Measurements from ENCODE around the gene MDGA2.
"Not testable (repeated sequence)": the region's sequence is repeated elsewhere in the genome, so short reads cannot be mapped to it uniquely, and the experiment has no call there.

The MDGA2 gene

GRCh38 chr14:47057364-47057763 lies 618.0 kb downstream of the MDGA2 start:
- no peak for DNase-seq

GRCh38 chr14:47044841-47045240 lies 630.6 kb downstream of the MDGA2 start:
- no peak for DNase-seq

DNA sequence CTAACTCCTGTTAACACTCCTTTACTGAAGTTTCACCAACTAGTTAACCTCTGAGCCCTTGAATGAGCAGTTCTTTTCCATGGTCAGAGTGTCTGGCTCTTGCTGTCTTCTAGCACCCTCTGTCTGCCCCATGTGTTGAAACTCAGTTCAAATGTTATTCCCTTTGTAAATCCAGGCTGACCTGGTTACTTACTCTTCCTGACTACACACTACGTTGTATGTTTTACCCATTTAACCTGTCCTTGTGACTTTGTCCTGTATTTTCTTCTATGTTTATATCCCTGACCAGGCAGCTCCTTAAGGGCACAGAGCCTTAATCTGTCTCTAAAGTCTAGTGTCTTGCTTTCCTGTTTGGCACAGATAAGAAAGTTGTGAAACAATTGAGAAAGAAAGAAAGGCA lies 634.9 kb downstream of the MDGA2 start:
- no peak for DNase-seq

DNA sequence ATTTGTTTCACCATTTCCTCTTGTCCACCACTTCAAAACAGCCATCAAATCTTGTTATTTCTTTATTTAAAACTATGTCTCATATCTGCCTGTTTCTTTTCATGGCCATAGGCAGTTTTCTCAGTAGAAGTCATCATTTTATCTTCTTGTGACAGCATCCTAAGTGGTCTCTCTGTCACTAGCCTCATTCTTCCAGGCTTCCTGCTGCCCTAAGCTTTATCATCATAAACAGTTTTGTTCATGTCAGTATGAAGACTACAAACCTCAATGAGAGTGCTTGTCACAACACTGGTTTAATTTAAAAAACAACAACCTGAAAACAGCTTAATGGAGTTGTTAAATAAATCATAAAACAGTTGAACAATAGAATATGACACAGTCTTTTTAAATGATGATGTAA lies 636.1 kb downstream of the MDGA2 start:
- no peak for DNase-seq

GRCh38 chr14:47022721-47023120 lies 652.7 kb downstream of the MDGA2 start:
- no peak for DNase-seq

DNA sequence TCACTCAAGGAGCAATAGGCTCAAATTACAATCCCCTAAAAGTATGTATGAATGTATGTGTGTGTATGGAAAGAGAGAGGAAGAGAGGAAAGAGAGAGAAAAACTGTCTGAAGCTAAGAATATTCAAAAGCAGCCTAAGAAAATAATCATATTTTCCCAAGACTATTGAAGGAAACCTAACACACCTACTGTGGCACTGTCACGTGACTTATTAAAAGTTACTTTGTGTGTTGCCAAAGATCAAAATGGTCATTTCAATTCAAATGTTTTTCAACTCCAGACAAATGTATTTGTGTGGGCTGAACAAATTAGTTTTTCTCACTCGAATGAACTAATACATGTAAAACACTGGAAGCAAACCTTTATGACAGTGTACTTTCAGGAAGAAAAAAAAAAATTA lies 654.9 kb downstream of the MDGA2 start:
- DNase-seq, result no peak

GRCh38 chr14:47012533-47013280 lies 662.7 kb downstream of the MDGA2 start:
- DNase-seq, result no peak

- DNase-seq, result no peak
Observed at GRCh38 chr14:47009615-47010014, 665.8 kb downstream of the MDGA2 start.

- no peak for DNase-seq
Observed at GRCh38 chr14:47008732-47009131, 666.7 kb downstream of the MDGA2 start.

GRCh38 chr14:46999661-47000060 lies 675.7 kb downstream of the MDGA2 start:
- no peak for DNase-seq

GRCh38 chr14:46989566-46989965 lies 685.8 kb downstream of the MDGA2 start:
- no peak for DNase-seq

DNA sequence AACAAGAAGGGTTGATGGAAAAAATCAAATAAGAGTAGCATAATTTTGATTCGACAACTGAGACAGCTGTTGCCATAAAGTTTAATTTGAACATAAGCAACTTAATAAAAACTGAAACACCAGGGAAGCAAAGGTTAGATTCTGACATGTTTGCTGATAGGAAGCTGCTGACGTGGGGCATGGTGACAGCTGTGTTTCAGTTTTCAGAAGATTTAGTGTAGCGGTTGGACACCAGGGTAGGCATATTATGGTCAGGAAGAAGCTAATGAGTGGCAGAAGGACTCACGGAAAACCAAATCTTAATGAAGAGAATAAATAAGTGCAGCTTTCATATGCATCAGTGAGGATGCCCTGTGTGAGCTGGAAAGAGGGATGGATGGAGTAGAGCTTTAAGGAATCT lies 687.1 kb downstream of the MDGA2 start:
- no peak for DNase-seq

DNA sequence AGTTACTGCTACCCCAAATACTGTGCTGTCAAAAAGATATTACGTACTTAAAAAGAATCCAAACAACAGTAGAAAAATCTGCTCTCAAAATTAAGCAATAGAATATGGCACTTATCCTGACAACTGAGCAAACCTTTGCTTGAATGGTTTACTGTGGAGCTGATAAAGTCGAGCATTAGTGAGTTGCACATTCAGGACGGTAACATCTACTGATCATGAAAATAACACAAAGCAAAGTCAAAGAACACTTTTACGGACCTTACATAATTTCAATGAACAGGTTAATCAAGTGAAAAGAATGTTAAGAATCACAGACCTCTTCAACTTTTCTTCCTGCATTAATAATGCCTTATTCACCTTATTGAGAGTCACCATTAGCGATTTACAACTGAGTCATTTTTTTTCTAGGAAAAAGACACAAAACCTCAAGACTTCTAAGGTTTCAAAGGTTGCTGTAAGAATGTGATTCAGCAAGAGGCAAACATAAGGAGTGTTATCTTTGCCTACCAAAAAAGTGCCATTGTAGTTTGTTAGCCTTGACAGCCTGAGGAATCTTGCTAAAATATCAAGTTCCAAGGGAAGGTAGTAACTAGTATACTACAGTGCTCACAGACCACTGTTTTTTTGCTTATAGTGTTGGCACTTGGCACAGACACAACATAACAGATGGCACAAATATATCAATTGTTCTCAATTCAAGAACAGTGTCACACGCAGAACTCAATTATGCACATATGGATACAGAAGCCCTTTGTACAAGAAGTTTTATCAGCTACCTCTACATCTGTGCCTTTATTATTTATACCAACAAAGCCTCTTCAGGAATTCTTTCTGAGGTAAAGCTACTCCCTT lies 689.6 kb downstream of the MDGA2 start:
- no peak for DNase-seq

DNA sequence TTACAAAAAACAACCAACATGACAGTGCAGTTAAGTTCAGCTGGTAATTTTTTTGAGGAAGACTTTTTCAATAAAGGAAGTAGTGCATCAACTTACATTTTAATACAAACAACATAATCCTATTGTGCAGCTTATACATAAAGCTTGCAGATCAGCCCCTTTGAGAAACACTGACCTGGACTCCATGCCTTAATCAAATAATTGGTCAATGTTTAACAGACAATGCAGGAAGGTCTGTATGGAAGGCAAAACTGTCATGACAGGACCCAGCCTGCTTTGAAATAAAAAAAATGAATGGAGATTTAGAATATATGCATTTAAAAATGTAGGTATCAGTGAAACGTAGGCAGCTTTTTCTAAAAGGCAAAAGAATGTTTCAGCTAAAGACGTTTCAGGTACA lies 702.1 kb downstream of the MDGA2 start:
- no peak for DNase-seq

DNA sequence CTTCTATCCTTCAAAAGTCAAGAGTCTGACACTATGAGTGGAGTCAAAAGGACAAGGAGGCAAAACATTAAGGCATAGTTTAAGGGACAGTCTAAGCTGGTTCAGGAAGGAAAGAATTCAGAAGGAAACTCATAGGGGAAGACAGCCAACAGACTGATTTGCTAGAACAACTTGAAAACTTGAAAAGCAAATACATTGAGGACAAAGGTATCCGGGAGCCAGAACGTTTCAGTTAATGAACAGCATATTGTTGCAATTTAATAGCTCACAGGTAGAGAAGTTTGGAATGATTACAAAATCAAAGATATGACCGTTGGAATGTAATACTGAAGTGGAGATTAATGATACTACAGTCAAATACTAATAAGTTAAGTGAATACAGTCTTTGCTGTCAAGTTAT lies 711.0 kb downstream of the MDGA2 start:
- DNase-seq, result no peak

- DNase-seq, result no peak
Observed at GRCh38 chr14:46951103-46951502, 724.3 kb downstream of the MDGA2 start.

DNA sequence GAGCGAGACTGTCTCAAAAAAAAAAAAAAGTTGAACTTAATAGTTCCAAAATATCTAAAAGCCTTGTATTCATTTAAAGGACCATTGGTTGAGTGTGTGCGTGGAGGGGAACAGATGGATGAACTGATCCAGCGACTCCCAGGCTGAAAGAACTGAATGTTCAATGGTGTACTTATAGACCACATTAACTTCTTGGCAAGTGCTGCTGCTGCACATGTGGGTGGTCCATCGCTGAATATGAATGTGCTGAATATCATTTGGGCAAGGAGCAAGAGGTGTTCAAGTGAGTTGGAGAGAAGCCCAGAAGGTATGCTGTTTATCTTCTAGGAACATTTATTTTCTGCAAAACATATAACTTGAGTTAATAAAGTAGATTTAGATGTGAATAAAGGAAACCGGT lies 734.8 kb downstream of the MDGA2 start:
- no peak for DNase-seq

DNA sequence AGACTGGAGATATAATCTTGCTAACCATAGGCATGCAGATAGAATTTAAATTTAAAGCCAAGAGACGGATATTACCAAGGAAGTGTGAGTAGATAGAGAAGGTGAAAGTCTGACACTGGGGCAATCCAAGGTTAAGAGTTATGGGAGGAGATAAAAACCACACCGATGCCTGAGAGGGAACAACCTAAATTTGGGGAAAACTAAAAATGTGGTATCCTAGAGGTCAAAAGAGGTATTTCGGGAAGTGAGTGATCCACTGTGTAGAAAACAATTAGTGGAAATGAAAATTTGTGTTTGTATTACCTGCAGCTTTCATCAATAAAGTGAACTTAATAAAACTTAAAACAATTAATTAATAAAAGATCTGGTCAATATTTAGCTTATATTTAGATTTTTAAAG lies 754.9 kb downstream of the MDGA2 start:
- no peak for DNase-seq

DNA sequence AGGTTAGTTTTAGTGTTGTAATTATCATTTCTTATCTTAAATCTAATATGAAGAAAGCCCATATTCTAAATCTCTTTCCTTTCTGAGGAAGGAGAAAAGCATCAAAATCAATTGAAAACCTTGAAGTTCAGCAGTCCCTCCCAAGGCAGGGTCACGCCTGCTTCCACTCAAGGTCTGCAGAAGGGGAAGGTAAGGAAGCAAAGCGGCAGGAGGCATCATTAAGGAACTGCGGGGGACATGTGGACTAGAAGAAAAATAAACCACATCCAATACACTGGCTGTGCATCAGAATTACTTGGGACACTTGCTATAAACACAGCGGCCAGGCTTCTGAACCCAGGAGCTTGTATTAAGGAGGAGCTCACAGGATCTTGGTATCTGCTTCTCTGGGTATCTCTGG lies 759.9 kb downstream of the MDGA2 start:
- DNase-seq, result not testable (repeated sequence)

DNA sequence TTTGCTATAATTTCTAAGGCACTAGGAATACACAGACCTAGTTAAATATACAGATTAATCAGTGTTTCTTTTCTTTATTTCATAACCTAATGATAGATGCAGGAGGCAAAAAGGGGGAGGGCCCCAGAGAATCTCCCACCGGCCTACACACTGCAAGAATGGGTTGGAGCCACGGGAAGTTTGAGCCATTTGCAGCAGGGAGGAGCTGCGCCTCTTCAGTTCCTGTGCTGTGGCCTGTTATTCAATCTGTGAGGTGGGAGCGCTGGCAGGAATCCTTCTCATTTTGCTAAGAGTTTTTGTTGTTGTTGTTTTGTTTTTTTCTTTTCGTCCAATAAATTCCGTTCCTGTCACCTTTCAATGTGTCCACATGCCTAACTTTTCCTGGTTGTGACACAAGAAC lies 772.6 kb downstream of the MDGA2 start:
- DNase-seq, result no peak

GRCh38 chr14:46894476-46894875 lies 780.9 kb downstream of the MDGA2 start:
- no peak for DNase-seq

GRCh38 chr14:46887144-46887543 lies 788.3 kb downstream of the MDGA2 start:
- DNase-seq, result no peak

- DNase-seq, result no peak
Observed at GRCh38 chr14:46885566-46885965, 789.8 kb downstream of the MDGA2 start.

GRCh38 chr14:46861753-46862152 lies 813.7 kb downstream of the MDGA2 start:
- no peak for DNase-seq
